Measurements from ENCODE around the gene PAX2.

GRCh38 chr10:100877461-100877850 is 132.1 kb downstream of the PAX2 start:
- no peak for TF ChIP-seq CTCF (IDR thresholded peaks at IDR 0.05; ENCODE audit: low read depth, low read length, missing input control)
- TF ChIP-seq TAF1 (conservative IDR thresholded peaks at IDR 0.05), result no peak
- TF ChIP-seq, protein P1, sequence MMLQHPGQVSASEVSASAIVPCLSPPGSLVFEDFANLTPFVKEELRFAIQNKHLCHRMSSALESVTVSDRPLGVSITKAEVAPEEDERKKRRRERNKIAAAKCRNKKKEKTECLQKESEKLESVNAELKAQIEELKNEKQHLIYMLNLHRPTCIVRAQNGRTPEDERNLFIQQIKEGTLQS (IDR thresholded peaks at IDR 0.05), result no peak
- no peak for TF ChIP-seq REST (IDR thresholded peaks at IDR 0.05)
- TF ChIP-seq EGR1 (IDR thresholded peaks at IDR 0.05; ENCODE audit: low read depth in 2 of 2), result no peak

Data from liver (tissue), 3 donors.